Astrocyte of the cerebellum (primary cell): Measurements from ENCODE around the gene A2M.

Source experiments
- DNase-seq: peaks from one replicate; pipeline ENCODE4 v3.0.0-alpha.2; 2011; ENCODE audit warnings: low read depth
- H3K4me3 ChIP-seq: 2 replicates; pipeline ENCODE4 v1.5.1; 2011; ENCODE audit warnings: mild to moderate bottlenecking, low read depth, low read length, moderate library complexity
- in situ Hi-C: cut with HindIII; loops from 2 replicates; pipeline ENCODE4 v1.10.0; 2017; ENCODE audit warnings: low sequenced_read_pairs
- TF ChIP-seq, protein P1 (sequence below): IDR thresholded peaks from 2 replicates; pipeline ENCODE4 v1.5.1; 2012; ENCODE audit warnings: low read length, low read depth, moderate library complexity, mild to moderate bottlenecking; ENCODE audit errors: missing control alignments

Gene A2M

DNA sequence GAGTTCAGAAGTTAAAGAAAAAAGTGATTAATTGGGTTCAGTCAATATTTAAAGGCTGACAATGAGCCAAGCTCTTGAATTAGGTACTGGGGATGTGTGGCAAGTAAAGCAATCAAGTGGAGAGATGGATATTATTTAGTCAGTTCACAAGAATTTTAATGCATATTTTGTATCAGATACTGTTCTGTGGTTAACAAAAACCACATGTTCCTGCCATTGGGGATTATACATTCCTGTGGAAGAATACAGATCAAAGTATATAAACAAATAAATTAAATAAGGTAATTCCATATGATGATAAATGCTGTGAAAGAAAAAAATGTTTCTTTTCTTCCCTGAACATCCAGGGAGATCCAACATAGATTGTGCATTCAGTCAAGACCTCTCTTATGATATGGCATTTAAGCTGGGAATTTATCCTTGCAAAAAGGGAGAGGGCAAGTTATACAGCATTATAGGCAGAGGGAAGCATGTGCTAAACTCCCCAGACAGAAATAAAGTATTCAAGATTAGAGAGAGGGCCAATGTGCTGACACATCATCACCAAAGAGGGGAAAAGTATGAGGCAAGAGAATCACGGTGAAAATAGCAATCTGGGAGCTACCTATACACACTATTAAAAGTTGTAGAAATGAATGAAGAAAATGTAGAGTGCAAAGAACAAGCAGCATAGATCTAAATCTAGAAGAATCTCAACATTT lies 17.6 kb upstream of the A2M start:
- no peak for DNase-seq
- in situ Hi-C loops = no loop called here
- TF ChIP-seq, protein P1, sequence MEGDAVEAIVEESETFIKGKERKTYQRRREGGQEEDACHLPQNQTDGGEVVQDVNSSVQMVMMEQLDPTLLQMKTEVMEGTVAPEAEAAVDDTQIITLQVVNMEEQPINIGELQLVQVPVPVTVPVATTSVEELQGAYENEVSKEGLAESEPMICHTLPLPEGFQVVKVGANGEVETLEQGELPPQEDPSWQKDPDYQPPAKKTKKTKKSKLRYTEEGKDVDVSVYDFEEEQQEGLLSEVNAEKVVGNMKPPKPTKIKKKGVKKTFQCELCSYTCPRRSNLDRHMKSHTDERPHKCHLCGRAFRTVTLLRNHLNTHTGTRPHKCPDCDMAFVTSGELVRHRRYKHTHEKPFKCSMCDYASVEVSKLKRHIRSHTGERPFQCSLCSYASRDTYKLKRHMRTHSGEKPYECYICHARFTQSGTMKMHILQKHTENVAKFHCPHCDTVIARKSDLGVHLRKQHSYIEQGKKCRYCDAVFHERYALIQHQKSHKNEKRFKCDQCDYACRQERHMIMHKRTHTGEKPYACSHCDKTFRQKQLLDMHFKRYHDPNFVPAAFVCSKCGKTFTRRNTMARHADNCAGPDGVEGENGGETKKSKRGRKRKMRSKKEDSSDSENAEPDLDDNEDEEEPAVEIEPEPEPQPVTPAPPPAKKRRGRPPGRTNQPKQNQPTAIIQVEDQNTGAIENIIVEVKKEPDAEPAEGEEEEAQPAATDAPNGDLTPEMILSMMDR = no peak
- no peak overlapping the region for H3K4me3 ChIP-seq

GRCh38 chr12:9132008-9132535 lies 16.4 kb upstream of the A2M start:
- no peak overlapping the region for H3K4me3 ChIP-seq
- TF ChIP-seq, protein P1 = no peak
- in situ Hi-C loops = no loop called here
- no peak for DNase-seq

DNA sequence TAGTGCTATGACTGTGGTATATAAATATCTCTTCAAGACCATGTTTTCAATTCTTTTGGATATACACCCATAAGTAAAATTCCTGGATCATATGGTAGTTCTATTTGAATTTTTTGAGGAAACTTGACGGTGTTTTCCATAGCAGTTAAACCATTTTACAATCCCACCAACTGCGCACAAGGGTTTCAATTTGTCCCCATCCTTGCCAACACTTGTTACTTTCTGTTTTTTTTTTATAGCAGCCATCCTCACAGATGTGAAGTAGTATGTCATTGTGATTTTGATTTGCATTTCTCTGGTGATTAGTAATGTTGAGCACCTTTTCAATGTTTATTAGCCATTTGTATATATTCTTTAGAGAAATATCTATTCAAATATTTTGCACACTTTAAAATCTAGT lies 14.5 kb upstream of the A2M start:
- TF ChIP-seq, protein P1 = no peak
- DNase-seq = no peak
- in situ Hi-C loops = no loop called here
- H3K4me3 ChIP-seq = no peak overlapping the region

DNA sequence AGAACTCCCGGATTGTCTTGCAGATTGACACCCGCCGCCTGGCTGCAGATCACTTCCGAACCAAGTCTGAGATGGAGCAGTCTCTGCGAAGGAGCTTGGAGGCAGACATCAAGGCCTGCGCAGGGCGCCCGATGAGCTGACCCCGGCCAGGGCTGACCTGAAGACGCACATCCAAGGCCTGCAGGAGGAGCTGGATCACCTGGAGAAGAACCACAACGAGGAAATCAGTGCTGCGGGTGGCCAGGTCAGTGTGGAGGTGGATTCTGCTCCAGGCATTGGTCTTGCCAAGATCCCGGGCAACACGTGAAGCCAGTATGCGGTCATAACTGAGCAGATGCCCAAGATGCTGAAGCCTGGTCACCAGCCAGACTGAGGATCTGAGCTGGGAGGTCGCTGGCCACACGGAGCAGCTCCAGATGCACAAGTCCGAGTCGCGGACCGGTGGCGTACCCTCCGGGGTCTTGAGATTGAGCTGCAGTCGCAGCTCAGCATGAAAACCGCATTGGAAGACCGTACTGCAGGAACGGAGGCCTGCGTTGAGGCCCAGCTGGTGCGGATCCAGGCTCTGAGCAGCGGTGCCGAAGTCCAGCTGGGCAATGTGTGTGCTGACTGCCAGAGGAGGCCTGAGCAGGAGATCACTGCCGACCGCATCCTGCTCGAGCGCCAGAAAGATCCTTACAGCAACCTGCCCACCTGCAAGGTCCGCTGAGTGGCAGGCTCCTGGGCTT lies 12.4 kb upstream of the A2M start:
- no peak for DNase-seq
- TF ChIP-seq, protein P1 = no peak
- in situ Hi-C loops = no loop called here
- no peak overlapping the region for H3K4me3 ChIP-seq

DNA sequence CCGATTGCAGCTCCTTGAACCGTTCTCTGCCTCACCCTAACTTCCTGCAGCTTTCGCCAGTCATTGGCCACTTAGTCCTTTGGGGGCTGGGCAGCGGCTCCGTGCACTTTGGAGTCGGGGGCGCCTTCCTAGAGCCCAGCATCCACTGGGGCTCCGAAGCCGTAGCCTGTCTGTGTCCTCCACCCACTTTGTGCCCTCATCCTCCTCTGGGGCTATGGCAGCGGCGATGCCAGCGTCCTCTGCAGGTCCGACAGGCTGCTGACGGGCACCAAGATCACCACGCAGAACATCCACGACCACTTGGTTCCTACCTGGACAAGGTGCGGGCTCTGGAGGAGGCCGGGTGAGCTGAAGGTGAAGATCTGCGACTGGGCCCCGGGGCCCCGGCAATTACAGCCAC lies 11.8 kb upstream of the A2M start:
- no peak overlapping the region for H3K4me3 ChIP-seq
- in situ Hi-C loops = no loop called here
- no peak for DNase-seq
- TF ChIP-seq, protein P1 = no peak

GRCh38 chr12:9124383-9125031 lies 8.8 kb upstream of the A2M start:
- DNase-seq = no peak
- in situ Hi-C loops = no loop called here
- TF ChIP-seq, protein P1 = no peak
- H3K4me3 ChIP-seq = no peak overlapping the region
